K562 (cell line): ENCODE data around the gene THAP5. TPM values are rescaled to one million over a fixed set of nuclear protein-coding genes. Genes with fewer than 3 reads are reported as not detected.

ENCODE experiments used
- ATAC-seq: fragments of 200-7000 bp; cut with Tn5 transposase; 3 replicates; pipeline ENCODE4 v1.9.1; 2020; ENCODE audit warnings: moderate library complexity
- Bru-seq: library from RNA; stranded (reverse); fragments of 400-500 nt; gene quantifications from one replicate; lab custom pipeline; 2021; lab: Mats Ljungman, UMichigan
- BruChase-seq, 2 experiments: library from RNA; stranded (reverse); fragments of 400-500 nt; gene quantifications; one replicate each; lab custom pipeline; 2021; lab: Mats Ljungman, UMichigan
- BruUV-seq: library from RNA; stranded (reverse); fragments of 400-500 nt; replicated peaks from 2 replicates; lab custom pipeline; 2021; lab: Mats Ljungman, UMichigan
- CTCF ChIA-PET: fragments of 300-600 bp; formaldehyde crosslinking; extraction: SDS; loops from one replicate; lab custom pipeline; 2021; ENCODE audit warnings: low intra/inter-chr PET ratio; lab: Yijun Ruan, JAX
- POLR2A ChIA-PET: fragments of 300-600, 350-650 bp; sonication (Branson Sonifier 250); formaldehyde crosslinking; extraction: SDS; loops from one replicate; lab custom pipeline; 2021; ENCODE audit warnings: antibody characterized with exemption, inconsistent platforms; lab: Yijun Ruan, JAX
- DNase-seq, 4 experiments: peaks; one replicate each; pipeline versions ENCODE4 v3.0.0 to v3.0.0-alpha.2; 2011 to 2018; ENCODE audit warnings: low spot score in 3 of 4, mixed read lengths in 3 of 4; ENCODE audit errors: extremely low read depth in 1 of 4
- FAIRE-seq: peaks from 2 replicates; lab custom pipeline; 2011; peaks lifted over from hg19 to GRCh38; lab: Jason Lieb, UNC
- H2AFZ ChIP-seq: 2 replicates; pipeline ENCODE4 v1.6.0; 2011; ENCODE audit warnings: low read depth, low read length, control low read depth, inconsistent platforms
- H3K27ac ChIP-seq: fragments of 200-600 bp; 3 replicates; pipeline ENCODE4 v1.8.0; 2011; ENCODE audit warnings: low read depth, mild to moderate bottlenecking, control low read depth, inconsistent platforms, low read length, moderate library complexity, mixed read lengths; ENCODE audit errors: extremely low read depth
- H3K27me3 ChIP-seq, 2 experiments: fragments of 300-600 bp in 1 of 2; 2 replicates in 1 of 2; 3 replicates in 1 of 2; pipeline versions ENCODE4 v1.6.0 to v1.8.0; 2011; ENCODE audit warnings: inconsistent platforms in 2 of 2, low read length in 2 of 2, mild to moderate bottlenecking in 1 of 2, mixed read lengths in 1 of 2, moderate library complexity in 1 of 2; ENCODE audit not compliant: control insufficient read depth in 2 of 2, insufficient read depth in 2 of 2
- H3K36me3 ChIP-seq: fragments of 300-600 bp; 3 replicates; pipeline ENCODE4 v1.8.0; 2011; ENCODE audit warnings: mild to moderate bottlenecking, low read length, inconsistent platforms; ENCODE audit not compliant: control insufficient read depth, insufficient read depth
- H3K4me1 ChIP-seq, 2 experiments: fragments of 200-600 bp in 1 of 2; replicated peaks in 1 of 2; 2 replicates in 1 of 2; 3 replicates in 1 of 2; pipeline versions ENCODE4 v1.5.1 to v1.8.0; 2011; ENCODE audit warnings: inconsistent platforms in 2 of 2, low read length in 2 of 2, mild to moderate bottlenecking in 1 of 2, mixed read lengths in 1 of 2, moderate library complexity in 1 of 2; ENCODE audit not compliant: control insufficient read depth in 2 of 2, insufficient read depth in 2 of 2
- H3K4me2 ChIP-seq: 2 replicates; pipeline ENCODE4 v1.6.1; 2011; ENCODE audit warnings: low read length, control low read depth, inconsistent platforms, mixed read lengths; ENCODE audit not compliant: insufficient read depth
- H3K4me3 ChIP-seq: fragments of 200-600 bp; sonication (generic), shearing (Covaris generic); 2 replicates; pipeline ENCODE4 v1.5.1; 2016; ENCODE audit warnings: control low read depth, inconsistent platforms
- H3K79me2 ChIP-seq: fragments of 200-600 bp; 3 replicates; pipeline ENCODE4 v1.8.0; 2011; ENCODE audit warnings: low read length, inconsistent platforms; ENCODE audit not compliant: control insufficient read depth, insufficient read depth
- H3K9ac ChIP-seq, 2 experiments: 2 replicates each; pipeline versions ENCODE4 v1.6.0 to v1.6.1; 2011; ENCODE audit warnings: low read depth in 2 of 2, low read length in 2 of 2, control low read depth in 1 of 2, inconsistent platforms in 1 of 2, mild to moderate bottlenecking in 1 of 2, mixed read lengths in 1 of 2; ENCODE audit not compliant: insufficient read depth in 1 of 2
- H3K9me1 ChIP-seq: one replicate; pipeline ENCODE4 v1.6.0; 2011; ENCODE audit warnings: inconsistent platforms, mild to moderate bottlenecking, low read length, moderate library complexity; ENCODE audit not compliant: control insufficient read depth, insufficient read depth
- H3K9me3 ChIP-seq: replicated peaks from 2 replicates; pipeline ENCODE4 v1.5.1; 2011; ENCODE audit warnings: low read depth, low read length, inconsistent platforms; ENCODE audit not compliant: control insufficient read depth, insufficient read depth
- H4K20me1 ChIP-seq: replicated peaks from 2 replicates; pipeline ENCODE4 v1.6.1; 2011; ENCODE audit warnings: low read length, inconsistent platforms, mixed read lengths; ENCODE audit not compliant: control insufficient read depth, insufficient read depth
- BCL6 ChIP-seq: fragments of 250-450 bp; sonication (Bioruptor Pico); IDR thresholded peaks from 2 replicates; pipeline ENCODE4 v1.4.0; 2020
- GABPB2 ChIP-seq: fragments of 250-450 bp; sonication (Bioruptor Pico); conservative IDR thresholded peaks from 2 replicates; pipeline ENCODE4 v1.5.1; 2021; ENCODE audit warnings: mild to moderate bottlenecking
- HNRNPLL ChIP-seq: fragments of 200-400 bp; formaldehyde crosslinking; IDR thresholded peaks from 2 replicates; pipeline ENCODE4 v1.6.1; 2017; ENCODE audit warnings: low read length, low read depth, mild to moderate bottlenecking; ENCODE audit not compliant: poor library complexity, severe bottlenecking
- NFE2 ChIP-seq: IDR thresholded peaks from 2 replicates; pipeline ENCODE4 v1.6.1; 2014; ENCODE audit warnings: antibody characterized with exemption, low read depth
- PML ChIP-seq: IDR thresholded peaks from 2 replicates; pipeline ENCODE4 v1.6.1; 2012; ENCODE audit warnings: low read length, inconsistent platforms
- POLR2AphosphoS5 ChIP-seq: IDR thresholded peaks from 2 replicates; pipeline ENCODE4 v1.6.1; 2011; ENCODE audit warnings: mild to moderate bottlenecking, low read depth, low read length, moderate library complexity; ENCODE audit not compliant: control insufficient read depth, insufficient read depth
- RFX5 ChIP-seq: IDR thresholded peaks from 2 replicates; pipeline ENCODE4 v1.6.1; 2011; ENCODE audit warnings: low read depth, mild to moderate bottlenecking, improper control_type of control experiment, low read length
- TCF3 ChIP-seq: sonication (generic); formaldehyde crosslinking; IDR thresholded peaks from 2 replicates; pipeline ENCODE4 v1.4.0; 2020; ENCODE audit warnings: mild to moderate bottlenecking, missing genetic modification reagents
- TRIM28 ChIP-seq: fragments of 450-650 bp; IDR thresholded peaks from 2 replicates; pipeline ENCODE4 v1.6.1; 2017
- ZSCAN32 ChIP-seq: fragments of 450-650 bp; formaldehyde crosslinking; IDR thresholded peaks from 2 replicates; pipeline ENCODE4 v1.4.0; 2020; ENCODE audit warnings: mild to moderate bottlenecking, moderate library complexity
- WGBS: fragments of 100-300 bp; shearing (Covaris generic); methylation state at CpG from one replicate; pipeline ENCODE4 v1.1.6; 2016; ENCODE audit warnings: low coverage, mixed read lengths; ENCODE audit not compliant: insufficient coverage; ENCODE audit errors: missing lambda C conversion rate; 5-methylcytosine and 5-hydroxymethylcytosine counted together
- in situ Hi-C: fragments of 300-500 bp; cut with MboI; formaldehyde crosslinking; loops from 4 replicates; pipeline ENCODE4 v1.15.0; 2018; ENCODE audit warnings: inconsistent platforms, mixed read lengths
- intact Hi-C: fragments of 100-400 bp; cut with micrococcal nuclease; formaldehyde crosslinking; loops from 2 replicates; pipeline ENCODE4 v1.14.2; 2022
- long read RNA-seq, 3 experiments: library from polyadenylated mRNA in 2 of 3; library from RNA in 1 of 3; unstranded in 2 of 3; stranded (forward) in 1 of 3; transcript quantifications; one replicate each; pipeline ENCODE4 v2.0.0, GENCODE V29; 2019 to 2022
- polyA minus RNA-seq, 3 experiments: library from RNA; depleted of rRNA, polyadenylated mRNA; stranded (reverse); fragments of >200 nt; gene quantifications; 2 replicates each; pipeline ENCODE4 v1.2.3, GENCODE V29; 2011
- polyA plus RNA-seq, 8 experiments: library from polyadenylated mRNA; depleted of rRNA in 4 of 8; stranded (reverse) in 5 of 8; unstranded in 3 of 8; fragments of >200 nt; fragmentation: Nextera tagmentation in 2 of 8; fragmentation: Illumina TruSeq in 1 of 8; extraction: Ambion mirVana in 2 of 8; extraction: Trizol in 1 of 8; gene quantifications; 2 replicates each; pipeline versions ENCODE4 v1.2.1 to v1.2.3, GENCODE V29; 2011 to 2014; ENCODE audit warnings: inconsistent platforms in 1 of 8, missing spikeins in 1 of 8
- total RNA-seq, 7 experiments: library from RNA; depleted of rRNA in 6 of 7; stranded (reverse); fragments of >200 nt in 6 of 7; fragmentation: Illumina TruSeq in 2 of 7; extraction: Trizol in 2 of 7; gene quantifications; 2 replicates each; pipeline versions ENCODE4 v1.2.1 to v1.2.3, GENCODE V29; 2011 to 2021; ENCODE audit warnings: low replicate concordance in 1 of 7
- TF ChIP-seq, protein P1 (sequence below): fragments of 450-650 bp; IDR thresholded peaks from 2 replicates; pipeline ENCODE4 v1.7.1; 2018; ENCODE audit warnings: mild to moderate bottlenecking, low read depth; ENCODE audit not compliant: partially characterized antibody

THAP5 gene
- total RNA-seq (2011; cell fraction: chromatin; rRNA removed; ENCODE audit: low replicate concordance): 10.0 and 35.7 TPM in 2 replicates
- 11.5 and 13.6 TPM in 2 replicates for total RNA-seq (2011; cell fraction: nucleolus; rRNA removed)
- 20.3 and 27.3 TPM in 2 replicates for total RNA-seq (2011; cell fraction: nucleoplasm; rRNA removed)
- total RNA-seq (2014; rRNA removed) (26.4 and 28.2 TPM in 2 replicates), total RNA-seq (2014; rRNA removed; fragmentation: Illumina TruSeq; extraction: Trizol) (47.2 and 57.9 TPM in 2 replicates), total RNA-seq (2015; rRNA removed; fragmentation: Illumina TruSeq; extraction: Trizol) (52.1 and 58.1 TPM in 2 replicates), total RNA-seq (2021) (30.9 and 31.4 TPM in 2 replicates), polyA plus RNA-seq (2011; rRNA removed) (11.0 and 19.6 TPM in 2 replicates), polyA plus RNA-seq (2014; fragmentation: Illumina TruSeq; extraction: Trizol) (34.7 and 41.7 TPM in 2 replicates), polyA plus RNA-seq (2014; fragmentation: Nextera tagmentation; extraction: Ambion mirVana) (10 to 100 TPM; 26.3 to 27.8 TPM), polyA plus RNA-seq (2014; rRNA removed) (16.5 and 17.3 TPM in 2 replicates), polyA minus RNA-seq (2011; rRNA and poly(A)+ RNA removed) (40.2 and 47.4 TPM in 2 replicates), Bru-seq, nascent RNA (percentile 94 among the genes with signal in this experiment), BruChase-seq, experiment 1, labeled RNA remaining after a 2-hour chase (percentile 92 among the genes with signal in this experiment), BruChase-seq, experiment 2, labeled RNA remaining after a 6-hour chase (percentile 92 among the genes with signal in this experiment)
- polyA plus RNA-seq (2011; cell fraction: cytosol; rRNA removed): 2.6 and 5.2 TPM in 2 replicates
- 5.4 and 8.1 TPM in 2 replicates for polyA plus RNA-seq (2011; cell fraction: nucleus; rRNA removed)
- 19.2 and 22.6 TPM in 2 replicates for polyA plus RNA-seq (2012)
- 16.4 and 19.6 TPM in 2 replicates for polyA minus RNA-seq (2011; cell fraction: cytosol; rRNA and poly(A)+ RNA removed)
- 14.3 and 22.7 TPM in 2 replicates for polyA minus RNA-seq (2011; cell fraction: nucleus; rRNA and poly(A)+ RNA removed)
- long read RNA-seq, experiment 1, transcript THAP5-203 (3 exons, 3,306 nt): major isoform, 40 of 92 reads
- long read RNA-seq, experiment 1, transcript THAP5-204 (3 exons, 868 nt): minor isoform, 13 of 92 reads
- long read RNA-seq, experiment 1, transcript THAP5-208 (2 exons, 880 nt): minor isoform, 16 of 92 reads
- long read RNA-seq, experiment 1, transcript THAP5-207 (2 exons, 1,051 nt): minor isoform, 5 of 92 reads
- long read RNA-seq, experiment 1, partial matches to known transcripts: 2 of 92 reads
- long read RNA-seq, experiment 1, other reads (novel, unspliced or antisense): 13 of 92 reads
- long read RNA-seq, experiment 2, partial matches to known transcripts: 0 of 11 reads
- long read RNA-seq, experiment 2, other reads (novel, unspliced or antisense): 11 of 11 reads
- long read RNA-seq, experiment 3, transcript THAP5-203 (3 exons, 3,306 nt): major isoform, 5 of 53 reads
- long read RNA-seq, experiment 3, transcript THAP5-207 (2 exons, 1,051 nt): major isoform, 5 of 53 reads
- long read RNA-seq, experiment 3, partial matches to known transcripts: 0 of 53 reads
- long read RNA-seq, experiment 3, other reads (novel, unspliced or antisense): 42 of 53 reads

- Histone ChIP-seq H2AFZ (peak within 1 kb of the TSS; percentile 92), H3K9me3 (no peaks in the 10 kb centered on the region), H3K9ac (peak within 1 kb of the TSS; percentile 94 to 99), H3K27me3 (no peaks in the 10 kb centered on the region), H3K36me3 (peaks cover 53% of the 10 kb centered on the region), H3K27ac (peak within 1 kb of the TSS; percentile 93), H4K20me1 (no peaks in the 10 kb centered on the region), H3K4me2 (peak within 1 kb of the TSS; percentile 98), H3K4me3 (peak within 1 kb of the TSS; percentile 72), H3K4me1 (peaks cover 11 to 13% of the 10 kb centered on the region in 2 experiments; a peak in 4 of 5 replicates), H3K9me1 (no peaks in the 10 kb centered on the region), H3K79me2 (peaks cover 82% of the 10 kb centered on the region)
- WGBS: 1% methylated on average over 65 of the region's 65 CpGs
- intact Hi-C loops (loop anchor here (1.0 to 2.0 kb wide), 3 partner anchors 21 to 43 kb away; partner anchors contain the start of gene PNPLA8), in situ Hi-C loops (no loop called here)
- BruUV-seq: no TSS peak
- ChIA-PET POLR2A (interaction anchor here (0.6 to 2.0 kb wide), 25 partner anchors 8 to 392 kb away, joined by 3 to 19 read pairs (median 3); partner anchors contain the start of gene PNPLA8), CTCF (no interaction called here)
- peak; percentile 97 to 100 (median 98) for DNase-seq
- FAIRE-seq: peak; percentile 98
- peak; percentile 92 for ATAC-seq
- TF ChIP-seq PML (peak; percentile 86), BCL6 (no peak), TRIM28 (peak; percentile 15; the same call in 1 of the 2 replicates), TCF3 (peak; percentile 7), HNRNPLL (peak; percentile 90), RFX5 (0 out of 2 replicates have a peak, but pooled peaks have one; percentile 28), NFE2 (peak; percentile 80), ZSCAN32 (CRISPR knock-in tag) (no peak), GABPB2 (peak; percentile 83; the same call in 1 of the 2 replicates), POLR2AphosphoS5 (peak; percentile 85)
- TF ChIP-seq, protein P1, sequence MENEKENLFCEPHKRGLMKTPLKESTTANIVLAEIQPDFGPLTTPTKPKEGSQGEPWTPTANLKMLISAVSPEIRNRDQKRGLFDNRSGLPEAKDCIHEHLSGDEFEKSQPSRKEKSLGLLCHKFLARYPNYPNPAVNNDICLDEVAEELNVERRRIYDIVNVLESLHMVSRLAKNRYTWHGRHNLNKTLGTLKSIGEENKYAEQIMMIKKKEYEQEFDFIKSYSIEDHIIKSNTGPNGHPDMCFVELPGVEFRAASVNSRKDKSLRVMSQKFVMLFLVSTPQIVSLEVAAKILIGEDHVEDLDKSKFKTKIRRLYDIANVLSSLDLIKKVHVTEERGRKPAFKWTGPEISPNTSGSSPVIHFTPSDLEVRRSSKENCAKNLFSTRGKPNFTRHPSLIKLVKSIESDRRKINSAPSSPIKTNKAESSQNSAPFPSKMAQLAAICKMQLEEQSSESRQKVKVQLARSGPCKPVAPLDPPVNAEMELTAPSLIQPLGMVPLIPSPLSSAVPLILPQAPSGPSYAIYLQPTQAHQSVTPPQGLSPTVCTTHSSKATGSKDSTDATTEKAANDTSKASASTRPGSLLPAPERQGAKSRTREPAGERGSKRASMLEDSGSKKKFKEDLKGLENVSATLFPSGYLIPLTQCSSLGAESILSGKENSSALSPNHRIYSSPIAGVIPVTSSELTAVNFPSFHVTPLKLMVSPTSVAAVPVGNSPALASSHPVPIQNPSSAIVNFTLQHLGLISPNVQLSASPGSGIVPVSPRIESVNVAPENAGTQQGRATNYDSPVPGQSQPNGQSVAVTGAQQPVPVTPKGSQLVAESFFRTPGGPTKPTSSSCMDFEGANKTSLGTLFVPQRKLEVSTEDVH: peak; percentile 98
Measured at GRCh38 chr7:108569381-108570145, at the start of gene THAP5, which contains the start of gene DNAJB9. TSS of gene THAP5 (minus strand) at chr7:108569706. CDS start at chr7:108569569, 137 bp downstream. TSS of gene DNAJB9 (plus strand) at chr7:108569874. CDS start at chr7:108571727, 1,853 bp downstream.
